Erythroblast (primary cell): ENCODE data around the gene PTGFRN.

Experiments
- GATA1 ChIP-seq: IDR thresholded peaks from 2 replicates; pipeline ENCODE4 v1.6.1; 2011; ENCODE audit warnings: low read depth, mild to moderate bottlenecking, control low read depth, low read length, moderate library complexity
- POLR2A ChIP-seq: IDR thresholded peaks from 2 replicates; pipeline ENCODE4 v1.6.1; 2011; ENCODE audit warnings: mild to moderate bottlenecking, low read length

- TF ChIP-seq POLR2A (no peak), GATA1 (no peak)
Measured at GRCh38 chr1:116914667-116915066, 5.0 kb downstream of the PTGFRN start.
